T-helper 1 cell treated with Interleukin-12 subunit alpha and Interleukin-12 subunit beta and Interleukin-4 antibody, amounts not matched to agents 30 ng/mL and 1 ng/mL, for 36 hours (primary cell): ENCODE data around the gene CIAPIN1. TPM values are rescaled to one million over a fixed set of nuclear protein-coding genes. Genes with fewer than 3 reads are reported as not detected.

Source experiments
- intact Hi-C: fragments of 100-400 bp; cut with micrococcal nuclease; formaldehyde crosslinking; loops from one replicate; pipeline ENCODE4 v1.15.1; 2024
- total RNA-seq: library from RNA; stranded (reverse); gene quantifications from 2 replicates; pipeline ENCODE4 v1.2.3, GENCODE V29; 2022

CIAPIN1 gene
- total RNA-seq, 1 donor from 2014 or later, result 70.8 TPM

- intact Hi-C loops, result no loop called here
Observed at GRCh38 chr16:57384248-57385070, 62.7 kb downstream of the CIAPIN1 start.

- intact Hi-C loops, result no loop called here
Observed at GRCh38 chr16:57383276-57384247, 63.6 kb downstream of the CIAPIN1 start.

DNA sequence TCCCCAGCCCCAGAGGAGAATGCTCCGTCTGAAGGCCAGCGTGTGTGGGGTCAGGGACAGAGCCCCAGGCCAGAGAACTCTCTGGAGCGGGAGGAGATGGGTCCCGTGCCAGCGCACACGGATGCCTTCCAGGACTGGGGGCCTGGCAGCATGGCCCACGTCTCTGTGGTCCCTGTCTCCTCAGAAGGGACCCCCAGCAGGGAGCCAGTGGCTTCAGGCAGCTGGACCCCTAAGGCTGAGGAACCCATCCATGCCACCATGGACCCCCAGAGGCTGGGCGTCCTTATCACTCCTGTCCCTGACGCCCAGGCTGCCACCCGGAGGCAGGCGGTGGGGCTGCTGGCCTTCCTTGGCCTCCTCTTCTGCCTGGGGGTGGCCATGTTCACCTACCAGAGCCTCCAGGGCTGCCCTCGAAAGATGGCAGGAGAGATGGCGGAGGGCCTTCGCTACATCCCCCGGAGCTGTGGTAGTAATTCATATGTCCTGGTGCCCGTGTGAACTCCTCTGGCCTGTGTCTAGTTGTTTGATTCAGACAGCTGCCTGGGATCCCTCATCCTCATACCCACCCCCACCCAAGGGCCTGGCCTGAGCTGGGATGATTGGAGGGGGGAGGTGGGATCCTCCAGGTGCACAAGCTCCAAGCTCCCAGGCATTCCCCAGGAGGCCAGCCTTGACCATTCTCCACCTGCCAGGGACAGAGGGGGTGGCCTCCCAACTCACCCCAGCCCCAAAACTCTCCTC is 64.5 kb downstream of the CIAPIN1 start:
- intact Hi-C loops, result no loop called here

DNA sequence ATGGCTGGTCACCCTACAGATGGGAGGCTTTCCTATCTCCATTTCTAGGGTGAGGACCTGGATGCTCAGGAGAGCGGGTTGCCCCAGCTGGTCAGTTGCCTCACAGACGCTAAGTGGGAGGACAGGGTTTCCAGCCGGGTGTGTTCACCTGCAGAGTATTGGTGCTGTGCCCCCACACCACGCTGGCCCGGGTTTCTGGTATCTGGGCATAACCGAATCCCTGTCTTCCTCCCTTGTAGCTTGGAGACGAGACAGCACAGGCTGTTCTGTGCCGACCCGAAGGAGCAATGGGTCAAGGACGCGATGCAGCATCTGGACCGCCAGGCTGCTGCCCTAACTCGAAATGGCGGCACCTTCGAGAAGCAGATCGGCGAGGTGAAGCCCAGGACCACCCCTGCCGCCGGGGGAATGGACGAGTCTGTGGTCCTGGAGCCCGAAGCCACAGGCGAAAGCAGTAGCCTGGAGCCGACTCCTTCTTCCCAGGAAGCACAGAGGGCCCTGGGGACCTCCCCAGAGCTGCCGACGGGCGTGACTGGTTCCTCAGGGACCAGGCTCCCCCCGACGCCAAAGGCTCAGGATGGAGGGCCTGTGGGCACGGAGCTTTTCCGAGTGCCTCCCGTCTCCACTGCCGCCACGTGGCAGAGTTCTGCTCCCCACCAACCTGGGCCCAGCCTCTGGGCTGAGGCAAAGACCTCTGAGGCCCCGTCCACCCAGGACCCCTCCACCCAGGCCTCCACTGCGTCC is 65.2 kb downstream of the CIAPIN1 start:
- intact Hi-C loops, result no loop called here

- intact Hi-C loops, result no loop called here
Observed at GRCh38 chr16:57380671-57381462, 66.3 kb downstream of the CIAPIN1 start.

- intact Hi-C loops, result no loop called here
Observed at GRCh38 chr16:57379579-57379978, 67.6 kb downstream of the CIAPIN1 start.

Other genes with a start within 250 kb of the CIAPIN1 start
- gene ARL2BP, start 202.1 kb downstream of the CIAPIN1 start, total RNA-seq, result 40.7 and 41.5 TPM in 2 replicates
- gene PLLP, start 162.7 kb downstream of the CIAPIN1 start, total RNA-seq, result 0.34 TPM in 2 replicates
- 0.63 and 0.71 TPM in 2 replicates for gene CCL22, start 88.6 kb downstream of the CIAPIN1 start, total RNA-seq
- gene CX3CL1, start 74.9 kb downstream of the CIAPIN1 start, total RNA-seq, result not detected in 2 replicates
- 0.56 and 0.98 TPM in 2 replicates for gene CCL17, start 42.6 kb downstream of the CIAPIN1 start, total RNA-seq
- 39.1 and 41.3 TPM in 2 replicates for gene COQ9, start 94 bp upstream of the CIAPIN1 start, total RNA-seq
- 73.2 and 74.5 TPM in 2 replicates for gene POLR2C, start 15.3 kb upstream of the CIAPIN1 start, total RNA-seq
- gene DOK4, start 39.1 kb upstream of the CIAPIN1 start, total RNA-seq, result 2.6 and 3.6 TPM in 2 replicates
- gene CCDC102A, start 89.2 kb upstream of the CIAPIN1 start, total RNA-seq, result 11.2 and 11.9 TPM in 2 replicates
- gene ADGRG5, start 95.3 kb upstream of the CIAPIN1 start, total RNA-seq, result 13.8 and 15.5 TPM in 2 replicates
- 3.9 and 4.5 TPM in 2 replicates for gene ADGRG1, start 181.2 kb upstream of the CIAPIN1 start, total RNA-seq
- not detected in 2 replicates for gene ADGRG3, start 220.9 kb upstream of the CIAPIN1 start, total RNA-seq
- not detected in 2 replicates for gene DRC7, start 247.4 kb upstream of the CIAPIN1 start, total RNA-seq